ENCODE measurements around the gene MVB12B. TPM values are rescaled to one million over a fixed set of nuclear protein-coding genes. Genes with fewer than 3 reads are reported as not detected.

Gene MVB12B
- total and polyA plus RNA-seq, 2 of the 8 experiments (the other 6 are each of a cell fraction or from before 2014, with no cell fraction given), result 2.6 to 5.0 TPM

DNA sequence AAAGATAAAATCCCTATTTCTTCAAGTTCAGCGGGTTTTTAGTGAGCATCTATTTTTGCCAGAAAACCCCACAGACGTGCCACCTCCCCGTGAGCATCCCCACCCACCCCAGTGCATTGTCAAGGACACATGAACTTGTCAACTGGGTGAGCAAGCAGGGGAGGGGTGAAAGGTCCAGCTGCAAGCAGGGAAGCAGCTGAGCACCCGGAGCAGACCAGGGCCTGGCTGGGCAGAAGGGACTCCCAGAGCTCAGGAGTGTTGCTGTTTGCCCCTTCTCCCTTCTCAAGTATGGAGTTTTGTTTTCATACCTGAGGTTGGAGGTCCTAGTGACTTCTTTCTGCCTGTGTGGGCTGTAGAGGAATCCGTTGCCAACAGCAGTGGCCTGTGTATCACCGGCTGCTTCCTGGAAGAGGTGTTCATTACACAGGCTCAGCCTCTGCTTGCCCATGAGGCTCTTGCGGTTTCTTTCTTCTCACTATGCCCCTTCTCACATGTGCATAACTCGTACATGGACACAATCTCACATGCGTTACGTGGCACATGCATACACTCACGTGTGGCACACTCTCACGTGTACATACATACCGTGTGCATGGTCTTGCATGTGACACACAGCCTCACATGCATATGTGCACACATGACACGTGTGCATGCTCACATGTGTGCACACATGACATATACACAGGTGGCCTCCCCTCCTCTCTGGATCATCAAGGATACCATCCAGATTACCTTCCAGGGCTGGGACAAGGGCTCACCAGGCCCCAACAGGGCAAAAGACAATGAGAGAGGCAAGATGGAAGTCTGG lies 126.7 kb downstream of the MVB12B start:
- Histone ChIP-seq H3K56ac (replicated peaks; ENCODE audit: insufficient read length, low read depth, low read length) (no peak overlapping the region), H2BK12ac (ENCODE audit: low read depth, low read length) (no peak overlapping the region), H3K18ac (ENCODE audit: extremely low read depth, low read length) (no peak overlapping the region), H3K23ac (ENCODE audit: insufficient read length) (no peak overlapping the region), H4K5ac (ENCODE audit: insufficient read length, low read depth, low read length) (no peak overlapping the region), H2BK15ac (ENCODE audit: low read length) (no peak overlapping the region), H3K9ac (replicated peaks in 1 of 4; ENCODE audit: extremely low read depth in 1 of 4, low read depth in 3 of 4, low read length in 3 of 4) (peak overlapping the region in 1 of 4 experiments; percentile 28; a peak in 1 of 7 replicates), H4K8ac (ENCODE audit: extremely low read depth, insufficient read depth, low read length) (0 out of 2 replicates have a peak overlapping the region, but pooled peaks have one; percentile 62), H2AK5ac (ENCODE audit: low read depth, low read length) (no peak overlapping the region; the same call in 1 of the 2 replicates), H4K20me1 (replicated peaks in 1 of 2; ENCODE audit: control insufficient read depth in 1 of 2, insufficient read depth in 2 of 2, low read length in 2 of 2) (peaks cover 0 to 2% of the 10 kb centered on the region in 2 experiments), H3K14ac (ENCODE audit: insufficient read length) (no peak overlapping the region), H3K4ac (replicated peaks; ENCODE audit: insufficient read length, low read depth, low read length) (no peak overlapping the region), H3K9me3 (ENCODE audit: insufficient read depth in 2 of 2, low read depth in 1 of 2, low read length in 1 of 2) (no peaks in the 10 kb centered on the region), H3K27ac (ENCODE audit: low read depth, low read length) (no peak overlapping the region), H3K79me1 (ENCODE audit: low read depth, low read length) (no peaks in the 10 kb centered on the region), H2BK20ac (ENCODE audit: low read length) (no peak overlapping the region), H4K91ac (replicated peaks; ENCODE audit: insufficient read length, low read length) (no peak overlapping the region), H2BK5ac (ENCODE audit: low read depth, low read length) (no peak overlapping the region), H3K4me2 (ENCODE audit: insufficient read depth in 1 of 2, low read depth in 2 of 2, low read length in 2 of 2) (no peak overlapping the region), H2BK120ac (replicated peaks; ENCODE audit: low read depth, low read length) (no peak overlapping the region), H3K23me2 (ENCODE audit: low read depth, low read length) (no peaks in the 10 kb centered on the region), H2AFZ (ENCODE audit: low read length) (no peak overlapping the region), H3K79me2 (ENCODE audit: control insufficient read depth in 1 of 2, insufficient read depth in 2 of 2, low read length in 2 of 2) (no peaks in the 10 kb centered on the region), H3K4me3 (ENCODE audit: extremely low read depth in 1 of 4, insufficient read depth in 2 of 4, low read depth in 3 of 4, low read length in 4 of 4) (no peak overlapping the region), H3K36me3 (ENCODE audit: control insufficient read depth in 2 of 4, insufficient read depth in 4 of 4, low read length in 3 of 4) (no peaks in the 10 kb centered on the region), H3K27me3 (replicated peaks in 1 of 4; ENCODE audit: control insufficient read depth in 3 of 4, extremely low read depth in 1 of 4, insufficient read depth in 3 of 4, low read length in 3 of 4) (no peaks in the 10 kb centered on the region), H3K4me1 (replicated peaks in 1 of 4; ENCODE audit: control insufficient read depth in 3 of 4, insufficient read depth in 4 of 4, low read length in 3 of 4) (peaks cover 0 to 4% (median 0%) of the 10 kb centered on the region in 4 experiments; a peak in 2 of 7 replicates)
- ChIA-PET CTCF (ENCODE audit: partially characterized antibody) (interaction anchor here (1.0 to 2.1 kb wide), 3 partner anchors 9 to 19 kb away, joined by 3 to 11 read pairs (median 5); no protein-coding TSS in a partner anchor), POLR2A (ENCODE audit: partially characterized antibody) (no interaction called here)
- no peak for FAIRE-seq
- 90% methylated on average over 14 of the region's 14 CpGs; no CpG with 5 or more reads in 1 of the 2 experiments for WGBS, 2 experiments (ENCODE audit: extremely low coverage in 1 of 2, insufficient coverage in 1 of 2, insufficient read length in 1 of 2, insufficient replicate concordance in 2 of 2, low coverage in 1 of 2, low lambda C conversion rate in 2 of 2, missing lambda C conversion rate in 1 of 2)
- DNase-seq (ENCODE audit: low read depth in 1 of 2, low spot score in 2 of 2), result no peak
